ENCODE data around the gene PDE3A.

The PDE3A gene

GRCh38 chr12:20446836-20447235 is 78.5 kb downstream of the PDE3A start:
- TF ChIP-seq CTCF (IDR thresholded peaks at IDR 0.05; ENCODE audit: low read depth, low read length, missing control alignments) = no peak
- no peak for DNase-seq (ENCODE audit: low read depth)
- in situ Hi-C loops (cut with HindIII; ENCODE audit: low sequenced_read_pairs) = no loop called here
- no peak overlapping the region for H3K4me3 ChIP-seq (ENCODE audit: low read depth, low read length)

GRCh38 chr12:20448781-20449180 is 80.4 kb downstream of the PDE3A start:
- no peak for TF ChIP-seq CTCF (IDR thresholded peaks at IDR 0.05; ENCODE audit: low read depth, low read length, missing control alignments)
- in situ Hi-C loops (cut with HindIII; ENCODE audit: low sequenced_read_pairs) = no loop called here

GRCh38 chr12:20450591-20451180 is 82.3 kb downstream of the PDE3A start:
- H3K4me3 ChIP-seq (ENCODE audit: low read depth, low read length) = no peak overlapping the region
- in situ Hi-C loops (cut with HindIII; ENCODE audit: low sequenced_read_pairs) = no loop called here
- no peak for DNase-seq (ENCODE audit: low read depth)
- no peak for TF ChIP-seq CTCF (IDR thresholded peaks at IDR 0.05; ENCODE audit: low read depth, low read length, missing control alignments)

More at GRCh38 chr12:20448781-20449180, 80.4 kb downstream of the PDE3A start:
- DNase-seq (ENCODE audit: low read depth) = no peak
- H3K4me3 ChIP-seq (ENCODE audit: low read depth, low read length) = no peak overlapping the region

- TF ChIP-seq CTCF (IDR thresholded peaks at IDR 0.05; ENCODE audit: low read depth, low read length, missing control alignments) = no peak
- in situ Hi-C loops (cut with HindIII; ENCODE audit: low sequenced_read_pairs) = no loop called here
- no peak for DNase-seq (ENCODE audit: low read depth)
- no peak overlapping the region for H3K4me3 ChIP-seq (ENCODE audit: low read depth, low read length)
Observed at GRCh38 chr12:20451761-20452160, 83.4 kb downstream of the PDE3A start.

- DNase-seq (ENCODE audit: low read depth) = no peak
- no peak overlapping the region for H3K4me3 ChIP-seq (ENCODE audit: low read depth, low read length)
- in situ Hi-C loops (cut with HindIII; ENCODE audit: low sequenced_read_pairs) = no loop called here
- TF ChIP-seq CTCF (IDR thresholded peaks at IDR 0.05; ENCODE audit: low read depth, low read length, missing control alignments) = no peak
Observed at GRCh38 chr12:20452496-20453010, 84.2 kb downstream of the PDE3A start.

- no peak for TF ChIP-seq CTCF (IDR thresholded peaks at IDR 0.05; ENCODE audit: low read depth, low read length, missing control alignments)
- no peak overlapping the region for H3K4me3 ChIP-seq (ENCODE audit: low read depth, low read length)
- DNase-seq (ENCODE audit: low read depth) = no peak
- in situ Hi-C loops (cut with HindIII; ENCODE audit: low sequenced_read_pairs) = no loop called here
Observed at GRCh38 chr12:20453756-20454310, 85.5 kb downstream of the PDE3A start.

All from astrocyte of the cerebellum (primary cell).